Urinary bladder (tissue), 4 donors: Measurements from ENCODE around the gene BMP8B. TPM values are rescaled to one million over a fixed set of nuclear protein-coding genes. Genes with fewer than 3 reads are reported as not detected.
A peak's percentile ranks its signal among the peaks of the same experiment; 100 is the strongest.
"Not testable (repeated sequence)": the region's sequence is repeated elsewhere in the genome, so short reads cannot be mapped to it uniquely, and the experiment has no call there.

ENCODE experiments used
- DNase-seq: peaks from one replicate; pipeline ENCODE4 v3.0.0-alpha.2; 2015; ENCODE audit errors: extremely low spot score
- H3K27ac ChIP-seq: one replicate; pipeline ENCODE4 v1.5.1; 2013; ENCODE audit warnings: low read depth, mild to moderate bottlenecking, moderate library complexity
- H3K36me3 ChIP-seq: one replicate; pipeline ENCODE4 v1.6.1; 2013; ENCODE audit warnings: mild to moderate bottlenecking, moderate library complexity; ENCODE audit not compliant: insufficient read depth
- H3K4me1 ChIP-seq: one replicate; pipeline ENCODE4 v1.6.1; 2013; ENCODE audit warnings: mild to moderate bottlenecking, moderate library complexity; ENCODE audit not compliant: insufficient read depth
- H3K4me3 ChIP-seq: one replicate; pipeline ENCODE4 v1.5.1; 2013; ENCODE audit warnings: low read depth, low read length
- WGBS: extraction: QIAGEN DNeasy Blood & Tissue Kit; methylation state at CpG from one replicate; pipeline ENCODE4 v1.1.7; 2013; 5-methylcytosine and 5-hydroxymethylcytosine counted together
- polyA plus RNA-seq: library from polyadenylated mRNA; stranded (reverse); fragments of 200-250 nt; gene quantifications from one replicate; pipeline ENCODE4 v1.2.3, GENCODE V29; 2013
- total RNA-seq: library from RNA; depleted of rRNA; stranded (reverse); fragments of >200 nt; gene quantifications from one replicate; pipeline ENCODE4 v1.2.3, GENCODE V29; 2014
- donor health status: healthy with polysubstance abuse.
- donor health status: healthy.

BMP8B gene
- total and polyA plus RNA-seq, 2 donors: 1.5 to 1.6 TPM

DNA sequence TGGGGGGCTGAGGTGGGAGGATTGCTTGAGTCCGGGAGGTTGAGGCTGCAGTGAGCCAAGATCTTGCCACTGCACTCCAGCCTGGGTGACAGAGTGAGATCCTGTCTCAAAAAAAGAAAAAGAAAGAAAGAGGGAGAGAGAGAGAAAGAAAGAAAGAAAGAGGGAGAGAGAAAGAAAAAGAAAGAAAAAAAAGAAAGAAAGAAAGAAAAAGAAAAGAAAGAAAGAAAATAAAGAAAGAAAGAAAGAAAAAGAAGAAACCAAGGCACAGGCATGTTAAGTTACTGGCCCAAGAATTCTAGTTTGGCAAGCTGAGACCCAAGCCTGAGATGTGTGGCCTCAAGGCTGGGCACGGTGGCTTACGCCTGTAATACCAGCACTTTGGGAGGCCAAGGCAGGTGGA lies 34.8 kb upstream of the BMP8B start:
- WGBS: 95% methylated on average over 3 of the region's 3 CpGs
- H3K36me3 ChIP-seq, H3K27ac ChIP-seq, H3K4me3 ChIP-seq, H3K4me1 ChIP-seq, DNase-seq: not testable (repeated sequence)

DNA sequence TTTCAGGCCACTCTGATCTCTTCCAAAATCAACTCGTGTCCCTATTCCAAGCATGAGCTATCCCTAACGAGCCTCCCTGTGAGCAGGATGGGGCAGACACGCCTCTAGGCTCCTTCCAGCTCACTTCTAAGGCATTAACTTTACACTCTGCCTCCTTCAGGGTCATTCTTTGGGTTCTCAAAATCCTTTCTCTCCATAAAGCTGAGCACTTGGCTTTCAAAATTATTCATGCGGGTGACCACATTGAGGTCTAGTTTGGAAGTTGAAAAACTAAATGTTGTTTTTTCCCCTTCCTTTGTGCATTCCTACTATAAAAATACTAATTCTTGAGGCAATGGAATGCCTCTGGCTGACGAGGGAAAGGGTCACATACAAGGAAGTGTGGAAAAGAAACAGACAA lies 33.5 kb upstream of the BMP8B start:
- no peak for DNase-seq
- Histone ChIP-seq H3K36me3 (no peaks in the 10 kb centered on the region), H3K27ac (no peak overlapping the region), H3K4me1 (no peaks in the 10 kb centered on the region), H3K4me3 (no peak overlapping the region)
- WGBS: 59% methylated on average over 5 of the region's 5 CpGs

DNA sequence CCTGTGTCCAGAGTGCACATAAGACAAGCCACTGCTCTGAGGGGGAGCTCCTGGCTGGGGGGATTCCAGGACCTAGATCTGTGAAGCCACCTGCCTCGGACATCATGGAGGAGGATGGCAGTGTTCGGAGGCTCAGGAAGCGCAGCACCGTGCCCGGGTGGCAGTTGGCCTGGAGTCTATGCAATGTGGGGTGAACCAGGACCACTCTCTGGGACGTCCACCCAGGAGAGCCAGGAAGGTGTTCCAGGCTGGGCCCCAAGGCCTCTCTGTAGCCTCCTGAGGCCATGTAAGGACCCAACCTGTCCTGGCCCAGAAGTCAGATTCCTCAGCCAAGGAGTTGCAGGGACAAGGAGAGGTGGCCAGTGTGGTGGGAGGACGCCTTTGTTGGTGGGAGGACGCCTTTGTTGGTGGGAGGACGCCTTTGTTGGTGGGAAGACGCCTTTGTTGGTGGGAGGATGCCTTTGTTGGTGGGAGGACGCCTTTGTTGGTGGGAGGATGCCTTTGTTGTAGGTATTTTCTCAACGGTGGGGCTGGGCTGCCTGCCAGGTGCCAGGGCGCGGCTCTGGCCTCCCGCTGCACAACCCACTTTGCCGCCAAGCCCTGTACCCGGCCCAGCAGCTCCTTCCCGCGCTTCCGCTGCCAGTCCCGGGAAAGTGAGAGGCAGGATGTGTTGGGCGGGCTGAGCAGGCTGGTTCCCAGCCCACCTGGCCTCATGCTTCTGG lies 30.6 kb upstream of the BMP8B start:
- Histone ChIP-seq H3K4me1 (no peaks in the 10 kb centered on the region), H3K27ac (peak overlapping the region; percentile 53), H3K4me3 (no peak overlapping the region), H3K36me3 (no peaks in the 10 kb centered on the region)
- DNase-seq: no peak
- WGBS: 84% methylated on average over 22 of the region's 22 CpGs

DNA sequence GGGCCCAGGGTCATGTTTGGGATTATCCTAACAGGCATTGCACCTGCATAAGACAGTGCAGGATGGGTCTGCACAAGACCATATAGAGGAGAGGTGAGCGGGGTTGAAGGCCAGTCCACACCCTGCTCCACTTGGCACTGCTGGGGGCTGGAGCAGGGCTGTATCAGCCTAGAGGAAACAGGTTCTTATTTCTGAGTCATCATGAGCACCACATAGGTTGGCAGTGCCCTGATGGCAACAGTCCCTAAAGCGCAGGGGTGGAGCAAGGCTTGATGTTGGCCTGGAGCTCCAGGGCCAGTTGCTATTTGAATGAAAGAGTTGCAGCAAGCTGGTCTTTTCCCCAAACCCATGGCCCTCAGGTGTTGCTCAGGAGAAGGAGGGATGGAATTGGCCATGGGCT lies 29.8 kb upstream of the BMP8B start:
- 95% methylated on average over 2 of the region's 2 CpGs for WGBS
- H3K4me1 ChIP-seq: no peaks in the 10 kb centered on the region
- H3K36me3 ChIP-seq: no peaks in the 10 kb centered on the region
- H3K27ac ChIP-seq: no peak overlapping the region
- H3K4me3 ChIP-seq: no peak overlapping the region
- DNase-seq: no peak

DNA sequence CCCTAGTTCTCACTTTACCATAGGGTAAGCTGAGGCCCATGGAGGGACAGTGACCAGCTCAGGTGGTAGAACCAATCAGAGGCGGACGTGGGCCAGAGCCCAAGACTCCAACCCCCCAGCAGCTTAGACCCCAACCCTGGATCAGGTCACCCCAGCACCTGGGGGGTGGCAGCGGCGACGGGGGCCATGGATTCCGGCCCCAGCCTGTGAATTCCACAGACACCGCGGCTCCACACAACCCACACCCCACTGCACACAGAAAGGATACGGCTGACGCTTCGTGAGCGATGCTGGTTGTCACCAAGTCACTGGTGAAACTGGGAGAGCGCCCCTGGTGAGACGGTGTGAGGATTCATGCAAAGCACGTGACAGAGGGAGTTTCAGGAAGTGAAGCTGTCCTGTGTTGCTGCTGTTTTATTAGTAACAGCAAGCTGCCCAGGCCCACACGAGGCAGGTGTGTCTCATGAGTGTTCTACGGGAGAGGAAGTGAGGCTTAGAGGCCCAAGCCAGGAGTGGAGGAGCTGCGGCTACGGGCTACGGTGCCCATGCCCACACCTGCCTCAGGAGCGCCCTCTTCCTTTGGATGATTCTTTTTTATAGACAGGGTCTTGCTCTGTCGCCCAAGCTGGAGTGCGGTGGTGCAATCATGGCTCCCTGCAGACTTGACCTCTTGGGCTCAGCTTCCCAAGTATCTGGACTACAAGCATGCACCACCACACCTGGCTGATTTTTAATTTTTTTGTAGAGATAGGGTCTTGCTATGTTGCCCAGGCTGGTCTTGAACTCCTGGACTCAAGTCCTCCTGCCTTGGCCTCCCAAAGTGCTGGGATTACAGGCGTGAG lies 28.6 kb upstream of the BMP8B start:
- peak overlapping the region; percentile 27 for H3K27ac ChIP-seq
- H3K36me3 ChIP-seq, H3K4me1 ChIP-seq, H3K4me3 ChIP-seq: not testable (repeated sequence)
- peak; percentile 40 for DNase-seq
- WGBS: 58% methylated on average over 18 of the region's 24 CpGs

DNA sequence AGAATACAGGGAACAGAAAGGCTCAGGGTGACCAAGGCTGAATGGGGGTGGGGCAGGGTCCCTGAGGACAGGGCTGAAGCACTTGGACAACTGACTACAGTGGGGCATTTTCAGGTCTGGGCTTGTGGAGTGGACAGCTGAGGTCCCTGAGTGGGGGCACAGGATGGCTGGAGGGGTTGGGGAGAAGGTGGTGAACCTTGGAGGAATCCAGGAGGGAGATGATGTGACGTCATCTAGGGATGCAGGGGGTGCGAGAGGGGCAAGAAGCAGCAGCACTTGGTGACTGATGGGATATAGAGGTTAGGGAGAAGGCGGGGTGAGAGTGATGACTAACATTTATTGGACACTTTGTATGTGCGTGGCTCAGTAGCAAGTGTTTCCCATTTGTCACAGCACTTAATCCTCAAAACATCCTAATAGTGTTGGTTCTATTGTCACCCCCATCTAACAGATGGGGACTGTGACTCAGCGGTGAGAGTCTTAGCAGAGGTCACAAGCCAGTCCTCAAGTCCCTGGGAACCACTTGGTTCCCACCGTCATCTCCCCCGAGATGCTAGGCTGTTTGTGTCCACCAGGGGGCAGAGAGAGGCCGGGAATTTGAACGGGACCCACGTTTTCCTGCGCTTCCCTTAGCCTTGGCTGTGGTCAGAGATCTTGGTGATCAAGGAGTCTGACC lies 27.9 kb upstream of the BMP8B start:
- H3K27ac ChIP-seq: no peak overlapping the region
- H3K36me3 ChIP-seq: no peaks in the 10 kb centered on the region
- no peak overlapping the region for H3K4me3 ChIP-seq
- no peaks in the 10 kb centered on the region for H3K4me1 ChIP-seq
- peak; percentile 42 for DNase-seq
- whole genome bisulfite sequencing: 12% methylated on average over 11 of the region's 11 CpGs

DNA sequence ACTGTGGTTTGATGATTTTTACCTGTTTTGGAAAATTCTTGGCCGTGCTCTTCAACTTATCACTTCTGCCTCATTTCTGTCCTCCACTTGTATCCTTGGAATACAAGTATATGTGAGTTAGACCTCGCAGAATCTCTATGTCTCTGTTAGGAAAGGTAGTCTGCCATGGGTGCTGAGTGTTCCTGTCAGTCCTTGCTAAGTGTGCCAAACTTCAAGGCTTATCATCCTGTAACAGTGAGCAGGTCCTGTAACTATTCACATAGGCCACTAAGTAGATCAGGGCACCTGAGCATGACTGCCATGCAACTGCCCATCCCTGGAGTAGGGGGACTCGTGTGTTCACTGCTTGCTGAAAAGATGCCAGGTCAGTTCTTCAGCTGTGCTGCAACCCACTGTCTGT lies 24.2 kb upstream of the BMP8B start:
- 72% methylated on average over 3 of the region's 3 CpGs for WGBS
- no peak for DNase-seq
- Histone ChIP-seq H3K36me3 (no peaks in the 10 kb centered on the region), H3K27ac (no peak overlapping the region), H3K4me3 (no peak overlapping the region), H3K4me1 (no peaks in the 10 kb centered on the region)

DNA sequence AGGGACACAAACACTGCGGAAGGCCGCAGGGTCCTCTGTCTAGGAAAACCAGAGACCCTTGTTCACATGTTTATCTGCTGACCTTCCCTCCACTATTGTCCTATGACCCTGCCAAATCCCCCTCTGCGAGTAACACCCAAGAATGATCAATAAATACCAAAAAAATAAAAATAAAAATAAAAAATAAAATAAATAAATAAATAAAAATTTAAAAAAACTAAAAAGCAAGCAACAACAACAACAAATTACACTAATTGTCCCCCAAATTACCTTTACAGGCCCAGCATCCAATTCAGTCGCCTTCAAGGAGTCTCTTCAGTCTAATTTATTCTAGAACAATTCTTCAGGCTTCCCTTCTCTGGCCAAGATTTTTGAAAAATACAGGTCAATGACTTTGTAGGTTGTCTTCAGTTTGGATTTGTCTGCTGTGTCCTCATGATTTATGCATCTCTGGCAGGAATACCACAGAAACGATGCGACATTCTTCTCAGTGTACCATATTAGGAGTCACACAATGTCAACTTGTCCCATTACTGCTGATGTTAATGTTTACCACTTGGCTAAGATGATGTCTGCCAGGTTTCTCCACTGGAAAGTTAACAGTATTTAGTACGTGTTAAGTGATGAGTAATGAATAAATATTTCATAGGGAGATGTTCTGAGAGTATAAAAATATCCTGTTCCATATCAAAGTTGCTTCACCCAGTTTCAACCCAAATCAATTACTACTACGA lies 20.3 kb upstream of the BMP8B start:
- Histone ChIP-seq H3K4me1 (no peaks in the 10 kb centered on the region), H3K4me3 (no peak overlapping the region), H3K27ac (no peak overlapping the region), H3K36me3 (no peaks in the 10 kb centered on the region)
- WGBS: 49% methylated on average over 6 of the region's 8 CpGs
- DNase-seq: no peak

DNA sequence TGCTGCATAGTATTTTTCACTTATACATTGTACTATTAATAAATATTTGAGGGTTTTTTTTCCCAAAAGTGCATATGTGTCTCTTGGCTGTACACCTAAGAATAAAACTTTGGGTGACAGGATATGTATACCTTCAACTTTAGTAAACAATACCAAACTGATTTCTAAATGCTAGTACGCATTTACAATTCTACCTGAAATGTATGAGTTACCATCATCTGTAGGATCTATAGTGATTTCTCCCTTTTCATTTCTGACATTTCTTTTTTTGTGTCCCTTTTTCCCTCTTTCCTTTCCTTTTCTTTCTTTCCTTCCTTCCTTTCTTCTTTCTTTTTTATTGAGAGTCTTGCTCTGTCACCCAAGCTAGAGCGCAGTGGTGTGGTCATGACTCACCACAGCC lies 16.7 kb upstream of the BMP8B start:
- no peaks in the 10 kb centered on the region for H3K4me1 ChIP-seq
- no peak overlapping the region for H3K27ac ChIP-seq
- no peaks in the 10 kb centered on the region for H3K36me3 ChIP-seq
- WGBS: 96% methylated on average over 2 of the region's 2 CpGs
- H3K4me3 ChIP-seq: no peak overlapping the region
- no peak for DNase-seq

DNA sequence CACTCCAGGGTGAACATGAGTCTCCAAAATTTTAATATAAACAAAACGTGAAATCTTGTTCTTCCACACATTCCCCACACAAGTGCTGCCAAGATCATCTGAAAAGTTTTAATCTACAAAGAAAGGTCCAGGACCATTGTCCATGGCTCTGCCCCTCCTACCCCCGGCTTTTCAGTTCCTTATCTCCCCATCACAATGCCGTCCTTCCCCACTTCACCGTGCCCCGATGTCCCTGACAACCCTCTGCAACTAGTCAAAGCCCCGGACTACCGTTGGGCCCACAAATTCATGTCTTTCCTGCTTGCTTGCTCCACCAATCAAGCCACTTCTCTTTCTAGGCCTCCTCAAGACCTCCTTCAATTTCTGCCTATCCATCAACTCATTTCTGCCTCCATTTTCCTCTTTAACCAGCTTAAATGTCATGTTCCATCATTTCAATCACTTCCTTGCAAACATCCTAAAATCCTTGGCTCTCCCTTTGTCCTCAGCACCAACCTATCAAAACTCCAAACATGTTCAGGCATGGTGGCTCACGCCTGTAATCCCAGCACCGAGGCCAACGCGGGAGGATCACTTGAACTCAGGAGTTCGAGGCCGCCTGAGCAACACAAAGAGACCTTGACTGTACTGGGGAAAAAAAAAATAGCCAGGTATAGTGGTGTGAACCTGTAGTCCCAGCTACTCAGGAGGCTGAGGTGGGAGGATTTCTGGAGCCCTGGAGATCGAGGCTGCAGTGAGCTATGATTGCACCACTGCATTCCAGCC lies 14.0 kb upstream of the BMP8B start:
- DNase-seq: no peak
- H3K27ac ChIP-seq: no peak overlapping the region
- no peaks in the 10 kb centered on the region for H3K36me3 ChIP-seq
- H3K4me3 ChIP-seq: no peak overlapping the region
- no peaks in the 10 kb centered on the region for H3K4me1 ChIP-seq
- 83% methylated on average over 14 of the region's 14 CpGs for WGBS

DNA sequence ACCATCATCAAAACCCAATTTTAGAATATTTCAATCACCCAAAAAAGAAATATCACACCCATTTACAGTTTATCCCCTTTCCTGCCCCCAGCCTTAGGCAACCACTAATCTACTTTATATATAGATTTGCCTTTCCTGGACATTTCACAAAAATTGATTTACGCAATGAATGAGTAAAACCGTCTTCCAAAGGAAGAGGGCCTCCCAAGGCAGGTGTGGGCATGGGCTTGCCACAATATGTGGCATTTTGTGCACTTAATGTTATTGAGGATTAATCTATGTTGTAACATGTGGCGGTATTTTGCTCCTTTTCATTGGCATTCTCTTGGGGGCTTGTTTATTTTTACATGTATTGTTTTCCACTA lies 11.8 kb upstream of the BMP8B start:
- no peaks in the 10 kb centered on the region for H3K4me1 ChIP-seq
- no peak for DNase-seq
- no peak overlapping the region for H3K27ac ChIP-seq
- H3K4me3 ChIP-seq: no peak overlapping the region
- no peaks in the 10 kb centered on the region for H3K36me3 ChIP-seq
- WGBS: 75% methylated on average over 3 of the region's 3 CpGs

DNA sequence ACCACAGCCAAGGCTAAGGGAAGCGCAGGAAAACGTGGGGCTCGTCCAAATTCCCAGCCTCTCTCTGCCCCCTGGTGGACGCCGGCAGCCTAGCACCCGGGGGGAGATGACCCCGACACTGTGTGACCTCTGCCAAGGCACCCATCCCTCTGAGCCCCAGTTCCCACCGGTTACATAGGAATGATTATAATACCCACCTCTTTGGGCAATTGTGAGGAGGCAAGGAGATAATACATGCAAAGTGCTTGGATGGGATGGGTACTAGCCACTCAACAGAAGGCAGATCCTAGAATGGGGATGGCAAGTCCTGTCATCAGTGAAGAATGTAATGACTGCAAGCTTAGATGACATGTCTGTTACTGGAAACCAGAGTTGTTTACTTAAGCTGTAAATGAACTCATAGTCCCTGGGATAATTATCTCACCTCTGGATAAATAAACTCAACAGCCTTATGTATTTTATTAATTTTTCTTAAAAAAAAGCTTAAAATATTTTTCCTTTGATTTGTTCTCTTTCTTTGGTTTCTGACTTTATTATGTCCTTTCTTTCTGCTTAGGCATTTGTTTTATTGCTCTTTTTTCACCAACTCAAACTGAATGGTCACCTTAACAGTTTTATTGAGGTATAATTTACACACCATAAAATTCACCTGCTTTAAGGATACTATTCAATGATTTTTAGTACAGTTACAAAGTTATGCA lies 11.3 kb upstream of the BMP8B start:
- H3K4me1 ChIP-seq: no peaks in the 10 kb centered on the region
- no peaks in the 10 kb centered on the region for H3K36me3 ChIP-seq
- H3K27ac ChIP-seq: no peak overlapping the region
- H3K4me3 ChIP-seq: no peak overlapping the region
- no peak for DNase-seq
- WGBS: 5% methylated on average over 8 of the region's 8 CpGs
